Smooth muscle cell (in vitro differentiated cells): Measurements from ENCODE around the gene SLC38A2. TPM values are rescaled to one million over a fixed set of nuclear protein-coding genes. Genes with fewer than 3 reads are reported as not detected.

Experiments
- DNase-seq: peaks from one replicate; lab custom pipeline; 2025; ENCODE audit not compliant: unreplicated experiment; lab: John Stamatoyannopoulos, UW
- H2AFZ ChIP-seq: fragments of 200-600 bp; sonication (generic); 2 replicates; pipeline ENCODE4 v1.6.0; 2016; ENCODE audit warnings: antibody characterized with exemption, low read depth, mild to moderate bottlenecking
- H3F3A ChIP-seq: fragments of 200-600 bp; sonication (generic); 2 replicates; pipeline ENCODE4 v1.6.0; 2017; ENCODE audit warnings: antibody characterized with exemption, low read depth
- H3K27ac ChIP-seq: fragments of 200-600 bp; sonication (generic); 2 replicates; pipeline ENCODE4 v1.5.1; 2016; ENCODE audit warnings: low read depth, mild to moderate bottlenecking
- H3K27me3 ChIP-seq: fragments of 200-600 bp; sonication (generic); 2 replicates; pipeline ENCODE4 v1.6.1; 2016; ENCODE audit warnings: low read depth, mild to moderate bottlenecking
- H3K36me3 ChIP-seq: fragments of 200-600 bp; sonication (generic); 2 replicates; pipeline ENCODE4 v1.5.1; 2016; ENCODE audit warnings: low read depth
- H3K4me1 ChIP-seq: fragments of 200-600 bp; sonication (generic); 2 replicates; pipeline ENCODE4 v1.5.1; 2016; ENCODE audit warnings: low read depth
- H3K4me2 ChIP-seq: fragments of 200-600 bp; sonication (generic); 2 replicates; pipeline ENCODE4 v1.6.0; 2016; ENCODE audit warnings: mild to moderate bottlenecking
- H3K4me3 ChIP-seq: fragments of 200-600 bp; sonication (generic); 2 replicates; pipeline ENCODE4 v1.5.1; 2016; ENCODE audit warnings: mild to moderate bottlenecking
- H3K79me2 ChIP-seq: fragments of 200-600 bp; sonication (generic); 2 replicates; pipeline ENCODE4 v1.6.0; 2016; ENCODE audit warnings: low read depth, mild to moderate bottlenecking
- H3K9ac ChIP-seq: fragments of 200-600 bp; sonication (generic); 2 replicates; pipeline ENCODE4 v1.6.0; 2016; ENCODE audit warnings: low read depth
- H3K9me3 ChIP-seq: fragments of 200-600 bp; sonication (generic); replicated peaks from 2 replicates; pipeline ENCODE4 v1.5.1; 2016; ENCODE audit warnings: low read depth
- H4K20me1 ChIP-seq: fragments of 200-600 bp; sonication (generic); 2 replicates; pipeline ENCODE4 v1.6.0; 2016; ENCODE audit warnings: low read depth
- CTCF ChIP-seq: fragments of 200-600 bp; sonication (generic); IDR thresholded peaks from 2 replicates; pipeline ENCODE4 v1.5.1; 2017; ENCODE audit warnings: borderline replicate concordance, mild to moderate bottlenecking, antibody characterized with exemption; ENCODE audit not compliant: insufficient read depth, poor library complexity, severe bottlenecking
- WGBS: methylation state at CpG from one replicate; pipeline ENCODE4 v1.1.7; 2016; ENCODE audit warnings: low lambda C conversion rate; 5-methylcytosine and 5-hydroxymethylcytosine counted together
- polyA plus RNA-seq: library from polyadenylated mRNA; unstranded; fragments of >200 nt; fragmentation: Nextera tagmentation; extraction: Ambion mirVana; gene quantifications from 2 replicates; pipeline ENCODE4 v1.2.1, GENCODE V29; 2016
- total RNA-seq: library from RNA; depleted of rRNA; stranded (reverse); fragments of >200 nt; gene quantifications from 2 replicates; pipeline ENCODE4 v1.2.3, GENCODE V29; 2014

The SLC38A2 gene
- total and polyA plus RNA-seq, 2 experiments from 2014 or later: 262 to 1,127 TPM

GRCh38 chr12:46390304-46390703 lies 17.7 kb upstream of the SLC38A2 start:
- peaks cover 17% of the 10 kb centered on the region for H3F3A ChIP-seq
- H3K27me3 ChIP-seq: no peaks in the 10 kb centered on the region
- H3K79me2 ChIP-seq: no peaks in the 10 kb centered on the region
- H3K4me3 ChIP-seq: no peak overlapping the region
- no peak for DNase-seq
- H3K27ac ChIP-seq: peak overlapping the region; percentile 98
- no peaks in the 10 kb centered on the region for H3K36me3 ChIP-seq
- H2AFZ ChIP-seq: no peak overlapping the region
- H3K9ac ChIP-seq: no peak overlapping the region
- no peaks in the 10 kb centered on the region for H4K20me1 ChIP-seq
- no peak for TF ChIP-seq CTCF
- H3K4me1 ChIP-seq: peaks cover 62% of the 10 kb centered on the region
- no peaks in the 10 kb centered on the region for H3K9me3 ChIP-seq
- peak overlapping the region; percentile 83 for H3K4me2 ChIP-seq
- 26% methylated on average over 1 of the region's 1 CpG for WGBS

GRCh38 chr12:46389031-46389616 lies 16.6 kb upstream of the SLC38A2 start:
- H2AFZ ChIP-seq: no peak overlapping the region
- peak overlapping the region; percentile 98 for H3K27ac ChIP-seq
- H3K9ac ChIP-seq: peak overlapping the region; percentile 65
- TF ChIP-seq CTCF: no peak
- 30% methylated on average over 2 of the region's 2 CpGs for WGBS
- peaks cover 72% of the 10 kb centered on the region for H3K4me1 ChIP-seq
- H3K4me3 ChIP-seq: no peak overlapping the region
- no peaks in the 10 kb centered on the region for H3K36me3 ChIP-seq
- no peaks in the 10 kb centered on the region for H3K27me3 ChIP-seq
- H3F3A ChIP-seq: peaks cover 28% of the 10 kb centered on the region
- H4K20me1 ChIP-seq: no peaks in the 10 kb centered on the region
- H3K9me3 ChIP-seq: no peaks in the 10 kb centered on the region
- H3K79me2 ChIP-seq: no peaks in the 10 kb centered on the region
- H3K4me2 ChIP-seq: peak overlapping the region; percentile 83
- DNase-seq: no peak

GRCh38 chr12:46388427-46389021 lies 16.0 kb upstream of the SLC38A2 start:
- 34% methylated on average over 3 of the region's 3 CpGs for WGBS
- Histone ChIP-seq H3K9me3 (no peaks in the 10 kb centered on the region), H3K4me2 (peak overlapping the region; percentile 83), H3K9ac (peak overlapping the region; percentile 69), H2AFZ (no peak overlapping the region), H3F3A (peaks cover 28% of the 10 kb centered on the region), H3K79me2 (no peaks in the 10 kb centered on the region), H3K4me1 (peaks cover 72% of the 10 kb centered on the region), H4K20me1 (no peaks in the 10 kb centered on the region), H3K27ac (peak overlapping the region; percentile 98), H3K36me3 (no peaks in the 10 kb centered on the region), H3K4me3 (no peak overlapping the region), H3K27me3 (no peaks in the 10 kb centered on the region)
- DNase-seq: no peak
- no peak for TF ChIP-seq CTCF

GRCh38 chr12:46387670-46388069 lies 15.1 kb upstream of the SLC38A2 start:
- DNase-seq: no peak
- no peaks in the 10 kb centered on the region for H3K9me3 ChIP-seq
- H3K4me2 ChIP-seq: peak overlapping the region; percentile 83
- peak overlapping the region; percentile 69 for H3K9ac ChIP-seq
- H2AFZ ChIP-seq: no peak overlapping the region
- 66% methylated on average over 6 of the region's 6 CpGs for WGBS
- peak overlapping the region; percentile 98 for H3K27ac ChIP-seq
- H3K36me3 ChIP-seq: no peaks in the 10 kb centered on the region
- H4K20me1 ChIP-seq: no peaks in the 10 kb centered on the region
- peaks cover 28% of the 10 kb centered on the region for H3F3A ChIP-seq
- peak overlapping the region; percentile 35 for H3K4me3 ChIP-seq
- H3K4me1 ChIP-seq: peaks cover 75% of the 10 kb centered on the region
- no peaks in the 10 kb centered on the region for H3K27me3 ChIP-seq
- H3K79me2 ChIP-seq: no peaks in the 10 kb centered on the region
- TF ChIP-seq CTCF: no peak
